H9 (cell line): Measurements from ENCODE around the gene EPB41L2. TPM values are rescaled to one million over a fixed set of nuclear protein-coding genes. Genes with fewer than 3 reads are reported as not detected.
A peak's percentile ranks its signal among the peaks of the same experiment; 100 is the strongest.

Source experiments
- DNase-seq: peaks from one replicate; pipeline ENCODE4 v3.0.0-alpha.2; 2017
- H2AFZ ChIP-seq: one replicate; pipeline ENCODE4 v1.6.1; 2013; ENCODE audit warnings: mild to moderate bottlenecking, low read length, control low read depth, moderate library complexity
- H2AK5ac ChIP-seq: 2 replicates; pipeline ENCODE4 v1.6.1; 2013; ENCODE audit warnings: low read length, control low read depth, mixed read lengths; ENCODE audit not compliant: insufficient read length
- H2BK120ac ChIP-seq: one replicate; pipeline ENCODE4 v1.6.1; 2013; ENCODE audit warnings: low read depth, mild to moderate bottlenecking, low read length, control low read depth, inconsistent platforms; ENCODE audit not compliant: poor library complexity, severe bottlenecking
- H2BK12ac ChIP-seq: 2 replicates; pipeline ENCODE4 v1.6.1; 2013; ENCODE audit warnings: low read length, control low read depth, mixed read lengths, low read depth; ENCODE audit not compliant: insufficient read length
- H2BK15ac ChIP-seq: 2 replicates; pipeline ENCODE4 v1.6.1; 2013; ENCODE audit warnings: low read depth, low read length, control low read depth
- H2BK20ac ChIP-seq: one replicate; pipeline ENCODE4 v1.6.1; 2013; ENCODE audit warnings: low read depth, mild to moderate bottlenecking, low read length, control low read depth, inconsistent platforms; ENCODE audit not compliant: poor library complexity, severe bottlenecking
- H2BK5ac ChIP-seq: 2 replicates; pipeline ENCODE4 v1.6.1; 2013; ENCODE audit warnings: low read length, control low read depth, mixed read lengths; ENCODE audit not compliant: insufficient read length
- H3K14ac ChIP-seq: 2 replicates; pipeline ENCODE4 v1.6.1; 2013; ENCODE audit warnings: low read length, control low read depth; ENCODE audit not compliant: insufficient read depth
- H3K18ac ChIP-seq: 2 replicates; pipeline ENCODE4 v1.6.1; 2013; ENCODE audit warnings: low read depth, mild to moderate bottlenecking, mixed read lengths, low read length, control low read depth; ENCODE audit not compliant: insufficient read length
- H3K23ac ChIP-seq: 2 replicates; pipeline ENCODE4 v1.6.1; 2013; ENCODE audit warnings: low read length, control low read depth, mixed read lengths, low read depth; ENCODE audit not compliant: insufficient read length
- H3K23me2 ChIP-seq: 2 replicates; pipeline ENCODE4 v1.6.1; 2013; ENCODE audit warnings: low read depth, mild to moderate bottlenecking, mixed read lengths, low read length, control low read depth; ENCODE audit not compliant: insufficient read length, poor library complexity, severe bottlenecking
- H3K27ac ChIP-seq: 2 replicates; pipeline ENCODE4 v1.5.1; 2013; ENCODE audit warnings: low read length, control low read depth, mixed read lengths, low read depth; ENCODE audit not compliant: insufficient read length
- H3K27me3 ChIP-seq: 2 replicates; pipeline ENCODE4 v1.6.1; 2013; ENCODE audit warnings: low read length, control low read depth, inconsistent platforms; ENCODE audit not compliant: insufficient read depth
- H3K4ac ChIP-seq: 2 replicates; pipeline ENCODE4 v1.6.1; 2013; ENCODE audit warnings: low read depth, mild to moderate bottlenecking, control low read depth, inconsistent platforms, low read length, moderate library complexity
- H3K4me1 ChIP-seq: 2 replicates; pipeline ENCODE4 v1.6.1; 2013; ENCODE audit warnings: low read length, control low read depth, inconsistent platforms; ENCODE audit not compliant: insufficient read depth
- H3K4me2 ChIP-seq: 2 replicates; pipeline ENCODE4 v1.6.1; 2013; ENCODE audit warnings: low read length, control low read depth, mixed read lengths; ENCODE audit not compliant: insufficient read length, insufficient read depth
- H3K56ac ChIP-seq: 2 replicates; pipeline ENCODE4 v1.6.1; 2013; ENCODE audit warnings: low read depth, mild to moderate bottlenecking, mixed read lengths, low read length, control low read depth; ENCODE audit not compliant: insufficient read length
- H3K79me1 ChIP-seq: 2 replicates; pipeline ENCODE4 v1.6.1; 2013; ENCODE audit warnings: low read depth, mild to moderate bottlenecking, moderate library complexity, low read length, control low read depth, inconsistent platforms; ENCODE audit not compliant: insufficient read depth, poor library complexity, severe bottlenecking
- H3K79me2 ChIP-seq: 2 replicates; pipeline ENCODE4 v1.6.1; 2013; ENCODE audit warnings: low read length, control low read depth, inconsistent platforms; ENCODE audit not compliant: insufficient read depth
- H3K9ac ChIP-seq: 2 replicates; pipeline ENCODE4 v1.6.1; 2013; ENCODE audit warnings: low read length, control low read depth, mixed read lengths; ENCODE audit not compliant: insufficient read length; ENCODE audit errors: extremely low read depth
- H3K9me3 ChIP-seq: one replicate; pipeline ENCODE4 v1.6.1; 2013; ENCODE audit warnings: low read depth, low read length, inconsistent platforms; ENCODE audit not compliant: control insufficient read depth
- H3T11ph ChIP-seq: one replicate; pipeline ENCODE4 v1.6.1; 2013; ENCODE audit warnings: mild to moderate bottlenecking, low read length, control low read depth, inconsistent platforms
- H4K20me1 ChIP-seq: one replicate; pipeline ENCODE4 v1.6.1; 2013; ENCODE audit not compliant: control insufficient read depth, insufficient read length, insufficient read depth
- H4K5ac ChIP-seq: 2 replicates; pipeline ENCODE4 v1.6.1; 2013; ENCODE audit warnings: low read depth, mild to moderate bottlenecking, mixed read lengths, low read length, control low read depth; ENCODE audit not compliant: insufficient read length
- H4K8ac ChIP-seq: replicated peaks from 2 replicates; pipeline ENCODE4 v1.6.1; 2013; ENCODE audit warnings: low read length, control low read depth, mixed read lengths, low read depth; ENCODE audit not compliant: insufficient read length
- H4K91ac ChIP-seq: 2 replicates; pipeline ENCODE4 v1.6.1; 2013; ENCODE audit warnings: low read depth, mild to moderate bottlenecking, moderate library complexity, mixed read lengths, low read length, control low read depth; ENCODE audit not compliant: insufficient read length
- H3K27ac Mint-ChIP-seq, 3 experiments: 2 replicates in 2 of 3; 3 replicates in 1 of 3; pipeline ENCODE4 v1.8.0; 2020 to 2021; ENCODE audit warnings: mixed read lengths in 3 of 3, mild to moderate bottlenecking in 1 of 3, moderate library complexity in 1 of 3
- H3K27me3 Mint-ChIP-seq: 2 replicates; pipeline ENCODE4 v1.8.0; 2021; ENCODE audit warnings: low read depth, mild to moderate bottlenecking, moderate library complexity, mixed read lengths
- H3K36me3 Mint-ChIP-seq, 3 experiments: 2 replicates in 2 of 3; 3 replicates in 1 of 3; pipeline ENCODE4 v1.8.0; 2020 to 2021; ENCODE audit warnings: low read depth in 3 of 3, mixed read lengths in 3 of 3; ENCODE audit not compliant: insufficient read depth in 1 of 3
- H3K4me1 Mint-ChIP-seq, 2 experiments: 2 replicates each; pipeline ENCODE4 v1.8.0; 2020; ENCODE audit warnings: mixed read lengths in 2 of 2
- H3K4me3 Mint-ChIP-seq, 2 experiments: 2 replicates in 1 of 2; 3 replicates in 1 of 2; pipeline ENCODE4 v1.8.0; 2020 to 2021; ENCODE audit warnings: mild to moderate bottlenecking in 2 of 2, mixed read lengths in 2 of 2, moderate library complexity in 1 of 2
- H3K9me3 Mint-ChIP-seq, 2 experiments: 2 replicates in 1 of 2; 3 replicates in 1 of 2; pipeline ENCODE4 v1.8.0; 2020; ENCODE audit warnings: mild to moderate bottlenecking in 2 of 2, mixed read lengths in 2 of 2, moderate library complexity in 1 of 2
- CTCF ChIP-seq: fragments of 200-600 bp; sonication (generic); conservative IDR thresholded peaks from 3 replicates; pipeline ENCODE4 v1.8.0; 2021; ENCODE audit warnings: antibody characterized with exemption, mild to moderate bottlenecking
- WGBS: extraction: QIAGEN DNeasy Blood & Tissue Kit; methylation state at CpG from one replicate; pipeline ENCODE4 v1.1.7; 2013; ENCODE audit warnings: missing lambda C conversion rate, low lambda C conversion rate, mixed read lengths; ENCODE audit not compliant: insufficient read length; ENCODE audit errors: extremely low coverage; 5-methylcytosine and 5-hydroxymethylcytosine counted together
- total RNA-seq: library from RNA; stranded (reverse); gene quantifications from 2 replicates; pipeline ENCODE4 v1.2.1, GENCODE V29; 2021

EPB41L2 gene
- total RNA-seq, 1 experiment from 2014 or later: 90.2 TPM

DNA sequence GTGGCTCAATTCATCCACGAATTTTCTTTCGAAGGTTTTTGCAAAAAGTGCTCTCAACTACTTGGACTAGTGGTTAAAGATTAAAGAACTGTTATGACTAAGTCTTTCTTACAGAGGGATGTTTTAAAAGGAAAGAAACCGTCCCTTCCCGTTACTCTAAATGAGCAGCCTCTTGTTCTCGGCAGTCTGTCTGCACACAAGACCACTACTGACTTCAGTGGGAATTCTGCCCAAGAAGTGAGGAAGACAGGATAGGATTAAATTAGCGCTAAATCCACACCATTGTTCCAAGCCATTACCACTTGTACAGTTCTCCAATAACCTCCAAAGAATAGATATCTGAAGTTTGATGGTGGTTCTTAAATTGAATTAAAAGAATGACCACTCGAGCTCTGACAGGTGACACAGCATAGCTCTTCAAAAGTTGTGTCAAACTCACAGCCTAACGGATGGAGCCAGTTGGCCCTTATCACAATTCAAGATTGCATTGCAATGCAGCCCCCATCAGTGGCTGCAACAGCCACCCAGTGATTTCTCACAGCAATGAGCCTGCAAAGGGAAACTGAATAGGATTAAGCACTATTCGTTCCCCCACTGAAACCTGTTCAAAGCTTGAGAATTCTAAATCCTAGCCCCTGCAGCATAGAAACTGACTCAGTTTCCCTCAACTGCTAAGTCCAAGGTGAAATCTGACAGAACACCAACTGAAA, 1.8 kb downstream of the EPB41L2 start:
- Histone ChIP-seq H3K23ac (no peak overlapping the region), H3K4ac (no peak overlapping the region), H2BK20ac (no peak overlapping the region), H2BK5ac (no peak overlapping the region), H3K9me3 (no peaks in the 10 kb centered on the region), H2BK12ac (no peak overlapping the region), H4K20me1 (no peaks in the 10 kb centered on the region), H3K27ac (no peak overlapping the region), H3K9ac (no peak overlapping the region), H2AK5ac (no peak overlapping the region), H3K56ac (no peak overlapping the region), H3T11ph (no peak overlapping the region), H3K79me2 (peaks cover 5% of the 10 kb centered on the region; the same call in 1 of the 2 replicates), H3K23me2 (peaks cover 12% of the 10 kb centered on the region), H4K8ac (no peak overlapping the region), H4K5ac (no peak overlapping the region), H3K27me3 (no peaks in the 10 kb centered on the region), H2BK120ac (no peak overlapping the region), H3K14ac (no peak overlapping the region), H4K91ac (no peak overlapping the region), H3K79me1 (no peaks in the 10 kb centered on the region), H3K18ac (no peak overlapping the region), H2AFZ (no peak overlapping the region), H3K4me1 (0 out of 2 replicates have a peak, but pooled peaks cover 4% of the 10 kb centered on the region), H2BK15ac (no peak overlapping the region), H3K4me2 (peak overlapping the region; percentile 85)
- Mint-ChIP-seq H3K4me3 (peak overlapping the region; percentile 87 to 91), H3K36me3 (peaks cover 0 to 14% (median 1%) of the 10 kb centered on the region in 3 experiments; a peak in 5 of 7 replicates), H3K4me1 (peaks cover 28 to 33% of the 10 kb centered on the region in 2 experiments), H3K27me3 (peaks cover 15% of the 10 kb centered on the region), H3K9me3 (peaks cover 3 to 6% of the 10 kb centered on the region in 2 experiments; a peak in 4 of 5 replicates), H3K27ac (peak overlapping the region in 1 of 3 experiments; percentile 53; a peak in 1 of 7 replicates)
- WGBS: no CpG with 5 or more reads among the region's 9 CpGs
- no peak for TF ChIP-seq CTCF
- DNase-seq: no peak
